ENCODE data around the gene RIT1. TPM values are rescaled to one million over a fixed set of nuclear protein-coding genes. Genes with fewer than 3 reads are reported as not detected.

Gene RIT1
- total RNA-seq, 1 experiment from 2014 or later, result 27.2 TPM

DNA sequence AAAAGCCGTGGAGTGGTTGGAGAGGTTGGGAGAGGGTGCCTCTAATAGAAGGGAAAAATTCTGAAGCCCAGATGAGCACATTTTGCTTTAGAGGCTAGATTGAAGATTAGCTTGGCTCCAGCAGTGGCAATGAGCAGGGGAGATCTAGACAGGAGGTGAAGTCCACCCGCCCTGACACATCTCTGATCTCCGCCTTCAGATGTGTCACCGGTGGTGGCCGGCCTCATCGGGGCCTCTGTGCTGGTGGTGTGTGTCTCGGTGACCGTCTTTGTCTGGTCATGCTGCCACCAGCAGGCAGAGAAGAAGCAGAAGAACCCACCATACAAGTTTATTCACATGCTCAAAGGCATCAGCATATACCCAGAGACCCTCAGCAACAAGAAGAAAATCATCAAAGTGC lies 43.4 kb downstream of the RIT1 start:
- CTCF ChIA-PET, result no interaction called here
- Mint-ChIP-seq H3K4me1 (no peaks in the 10 kb centered on the region), H3K27ac (no peak overlapping the region), H3K4me3 (no peak overlapping the region), H3K27me3 (ENCODE audit: low read depth) (no peaks in the 10 kb centered on the region; the same call in 1 of the 2 replicates), H3K9me3 (no peaks in the 10 kb centered on the region), H3K36me3 (no peaks in the 10 kb centered on the region)
- ATAC-seq (no peak), DNase-seq (ENCODE audit: low spot score) (no peak)
- POLR2A ChIA-PET, result no interaction called here
- no peak for TF ChIP-seq ZNF317 (CRISPR knock-in tag; IDR thresholded peaks at IDR 0.05; ENCODE audit: borderline replicate concordance, low read depth)

DNA sequence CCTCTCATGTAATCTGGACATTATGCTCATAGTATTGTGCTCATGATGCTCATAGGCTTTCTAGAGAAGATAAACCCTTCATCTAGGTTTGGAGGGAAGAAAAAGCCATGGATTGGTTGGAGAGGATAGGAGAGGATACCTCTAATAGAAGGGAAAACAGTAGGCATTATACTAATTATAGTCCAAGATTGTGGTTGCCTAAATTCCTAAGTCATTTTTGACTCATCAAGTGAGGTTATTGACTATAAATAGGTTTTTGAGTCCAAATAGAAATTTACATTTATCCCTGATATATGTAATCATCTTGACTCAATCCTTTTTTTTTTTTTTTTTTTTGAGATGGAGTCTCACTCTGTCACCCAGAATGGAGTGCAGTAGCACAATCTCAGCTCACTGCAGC lies 46.8 kb downstream of the RIT1 start:
- Mint-ChIP-seq H3K27me3 (ENCODE audit: low read depth) (no peaks in the 10 kb centered on the region; the same call in 1 of the 2 replicates), H3K9me3 (no peaks in the 10 kb centered on the region), H3K27ac (no peak overlapping the region), H3K36me3 (no peaks in the 10 kb centered on the region), H3K4me3 (no peak overlapping the region), H3K4me1 (peaks cover 7% of the 10 kb centered on the region)
- ATAC-seq (no peak), DNase-seq (ENCODE audit: low spot score) (no peak)
- TF ChIP-seq GTF2I (CRISPR knock-in tag; conservative IDR thresholded peaks at IDR 0.05), result no peak
- TF ChIP-seq, protein P1, sequence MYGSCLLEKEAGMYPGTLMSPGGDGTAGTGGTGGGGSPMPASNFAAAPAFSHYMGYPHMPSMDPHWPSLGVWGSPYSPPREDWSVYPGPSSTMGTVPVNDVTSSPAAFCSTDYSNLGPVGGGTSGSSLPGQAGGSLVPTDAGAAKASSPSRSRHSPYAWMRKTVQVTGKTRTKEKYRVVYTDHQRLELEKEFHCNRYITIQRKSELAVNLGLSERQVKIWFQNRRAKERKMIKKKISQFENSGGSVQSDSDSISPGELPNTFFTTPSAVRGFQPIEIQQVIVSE (CRISPR knock-in tag; IDR thresholded peaks at IDR 0.05; ENCODE audit: borderline replicate concordance), result no peak
- TF ChIP-seq ATF1 (CRISPR knock-in tag; IDR thresholded peaks at IDR 0.05), result no peak
- no peak for TF ChIP-seq RELA (CRISPR knock-in tag; IDR thresholded peaks at IDR 0.05; ENCODE audit: borderline replicate concordance)
- TF ChIP-seq TP53 (CRISPR knock-in tag; IDR thresholded peaks at IDR 0.05), result no peak
- TF ChIP-seq ZNF317 (CRISPR knock-in tag; IDR thresholded peaks at IDR 0.05; ENCODE audit: borderline replicate concordance, low read depth), result no peak
- TF ChIP-seq, protein P2, sequence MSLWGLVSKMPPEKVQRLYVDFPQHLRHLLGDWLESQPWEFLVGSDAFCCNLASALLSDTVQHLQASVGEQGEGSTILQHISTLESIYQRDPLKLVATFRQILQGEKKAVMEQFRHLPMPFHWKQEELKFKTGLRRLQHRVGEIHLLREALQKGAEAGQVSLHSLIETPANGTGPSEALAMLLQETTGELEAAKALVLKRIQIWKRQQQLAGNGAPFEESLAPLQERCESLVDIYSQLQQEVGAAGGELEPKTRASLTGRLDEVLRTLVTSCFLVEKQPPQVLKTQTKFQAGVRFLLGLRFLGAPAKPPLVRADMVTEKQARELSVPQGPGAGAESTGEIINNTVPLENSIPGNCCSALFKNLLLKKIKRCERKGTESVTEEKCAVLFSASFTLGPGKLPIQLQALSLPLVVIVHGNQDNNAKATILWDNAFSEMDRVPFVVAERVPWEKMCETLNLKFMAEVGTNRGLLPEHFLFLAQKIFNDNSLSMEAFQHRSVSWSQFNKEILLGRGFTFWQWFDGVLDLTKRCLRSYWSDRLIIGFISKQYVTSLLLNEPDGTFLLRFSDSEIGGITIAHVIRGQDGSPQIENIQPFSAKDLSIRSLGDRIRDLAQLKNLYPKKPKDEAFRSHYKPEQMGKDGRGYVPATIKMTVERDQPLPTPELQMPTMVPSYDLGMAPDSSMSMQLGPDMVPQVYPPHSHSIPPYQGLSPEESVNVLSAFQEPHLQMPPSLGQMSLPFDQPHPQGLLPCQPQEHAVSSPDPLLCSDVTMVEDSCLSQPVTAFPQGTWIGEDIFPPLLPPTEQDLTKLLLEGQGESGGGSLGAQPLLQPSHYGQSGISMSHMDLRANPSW (CRISPR knock-in tag; conservative IDR thresholded peaks at IDR 0.05; ENCODE audit: low read depth), result no peak
- no peak for TF ChIP-seq MYBL2 (CRISPR knock-in tag; IDR thresholded peaks at IDR 0.05)
- TF ChIP-seq, protein P3, sequence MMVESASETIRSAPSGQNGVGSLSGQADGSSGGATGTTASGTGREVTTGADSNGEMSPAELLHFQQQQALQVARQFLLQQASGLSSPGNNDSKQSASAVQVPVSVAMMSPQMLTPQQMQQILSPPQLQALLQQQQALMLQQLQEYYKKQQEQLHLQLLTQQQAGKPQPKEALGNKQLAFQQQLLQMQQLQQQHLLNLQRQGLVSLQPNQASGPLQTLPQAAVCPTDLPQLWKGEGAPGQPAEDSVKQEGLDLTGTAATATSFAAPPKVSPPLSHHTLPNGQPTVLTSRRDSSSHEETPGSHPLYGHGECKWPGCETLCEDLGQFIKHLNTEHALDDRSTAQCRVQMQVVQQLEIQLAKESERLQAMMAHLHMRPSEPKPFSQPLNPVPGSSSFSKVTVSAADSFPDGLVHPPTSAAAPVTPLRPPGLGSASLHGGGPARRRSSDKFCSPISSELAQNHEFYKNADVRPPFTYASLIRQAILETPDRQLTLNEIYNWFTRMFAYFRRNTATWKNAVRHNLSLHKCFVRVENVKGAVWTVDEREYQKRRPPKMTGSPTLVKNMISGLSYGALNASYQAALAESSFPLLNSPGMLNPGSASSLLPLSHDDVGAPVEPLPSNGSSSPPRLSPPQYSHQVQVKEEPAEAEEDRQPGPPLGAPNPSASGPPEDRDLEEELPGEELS (CRISPR knock-in tag; IDR thresholded peaks at IDR 0.05), result no peak
- no peak for TF ChIP-seq FOXP1 (CRISPR knock-in tag; IDR thresholded peaks at IDR 0.05; ENCODE audit: borderline replicate concordance)
- TF ChIP-seq JUN (CRISPR knock-in tag; IDR thresholded peaks at IDR 0.05), result no peak
- no peak for TF ChIP-seq SMAD4 (CRISPR knock-in tag; IDR thresholded peaks at IDR 0.05)
- TF ChIP-seq EMX1 (CRISPR knock-in tag; IDR thresholded peaks at IDR 0.05), result no peak
- TF ChIP-seq ZNF423 (CRISPR knock-in tag; IDR thresholded peaks at IDR 0.05), result no peak
- TF ChIP-seq, protein P4, sequence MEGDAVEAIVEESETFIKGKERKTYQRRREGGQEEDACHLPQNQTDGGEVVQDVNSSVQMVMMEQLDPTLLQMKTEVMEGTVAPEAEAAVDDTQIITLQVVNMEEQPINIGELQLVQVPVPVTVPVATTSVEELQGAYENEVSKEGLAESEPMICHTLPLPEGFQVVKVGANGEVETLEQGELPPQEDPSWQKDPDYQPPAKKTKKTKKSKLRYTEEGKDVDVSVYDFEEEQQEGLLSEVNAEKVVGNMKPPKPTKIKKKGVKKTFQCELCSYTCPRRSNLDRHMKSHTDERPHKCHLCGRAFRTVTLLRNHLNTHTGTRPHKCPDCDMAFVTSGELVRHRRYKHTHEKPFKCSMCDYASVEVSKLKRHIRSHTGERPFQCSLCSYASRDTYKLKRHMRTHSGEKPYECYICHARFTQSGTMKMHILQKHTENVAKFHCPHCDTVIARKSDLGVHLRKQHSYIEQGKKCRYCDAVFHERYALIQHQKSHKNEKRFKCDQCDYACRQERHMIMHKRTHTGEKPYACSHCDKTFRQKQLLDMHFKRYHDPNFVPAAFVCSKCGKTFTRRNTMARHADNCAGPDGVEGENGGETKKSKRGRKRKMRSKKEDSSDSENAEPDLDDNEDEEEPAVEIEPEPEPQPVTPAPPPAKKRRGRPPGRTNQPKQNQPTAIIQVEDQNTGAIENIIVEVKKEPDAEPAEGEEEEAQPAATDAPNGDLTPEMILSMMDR (IDR thresholded peaks at IDR 0.05), result no peak
- TF ChIP-seq, protein P5, sequence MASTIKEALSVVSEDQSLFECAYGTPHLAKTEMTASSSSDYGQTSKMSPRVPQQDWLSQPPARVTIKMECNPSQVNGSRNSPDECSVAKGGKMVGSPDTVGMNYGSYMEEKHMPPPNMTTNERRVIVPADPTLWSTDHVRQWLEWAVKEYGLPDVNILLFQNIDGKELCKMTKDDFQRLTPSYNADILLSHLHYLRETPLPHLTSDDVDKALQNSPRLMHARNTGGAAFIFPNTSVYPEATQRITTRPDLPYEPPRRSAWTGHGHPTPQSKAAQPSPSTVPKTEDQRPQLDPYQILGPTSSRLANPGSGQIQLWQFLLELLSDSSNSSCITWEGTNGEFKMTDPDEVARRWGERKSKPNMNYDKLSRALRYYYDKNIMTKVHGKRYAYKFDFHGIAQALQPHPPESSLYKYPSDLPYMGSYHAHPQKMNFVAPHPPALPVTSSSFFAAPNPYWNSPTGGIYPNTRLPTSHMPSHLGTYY (CRISPR knock-in tag; IDR thresholded peaks at IDR 0.05), result no peak
- TF ChIP-seq ESRRA (CRISPR knock-in tag; IDR thresholded peaks at IDR 0.05; ENCODE audit: borderline replicate concordance), result no peak
- no peak for TF ChIP-seq PRRX2 (CRISPR knock-in tag; IDR thresholded peaks at IDR 0.05)
- no peak for TF ChIP-seq RORB (CRISPR knock-in tag; IDR thresholded peaks at IDR 0.05)
- POLR2A ChIA-PET, result no interaction called here
- CTCF ChIA-PET, result interaction anchor here (0.5 kb wide), 1 partner anchor 263 kb away, joined by 3 read pairs; no protein-coding TSS in a partner anchor

Data from WTC11 (cell line).